DOHH2 (cell line): Measurements from ENCODE around the gene GATM.

Experiments
- H3F3A ChIP-seq: fragments of 200-600 bp; sonication (generic), shearing (Covaris generic); 2 replicates; pipeline ENCODE4 v1.6.0; 2016; ENCODE audit warnings: antibody characterized with exemption, mild to moderate bottlenecking; ENCODE audit not compliant: control insufficient read depth, insufficient read depth
- H3K27ac ChIP-seq: fragments of 200-600 bp; sonication (generic); 2 replicates; pipeline ENCODE4 v1.5.1; 2014; ENCODE audit warnings: low read depth, mild to moderate bottlenecking, low read length, moderate library complexity
- H3K27me3 ChIP-seq: fragments of 200-600 bp; sonication (generic); 2 replicates; pipeline ENCODE4 v1.6.1; 2014; ENCODE audit warnings: mild to moderate bottlenecking, low read length, mixed read lengths; ENCODE audit not compliant: control insufficient read depth
- H3K36me3 ChIP-seq: fragments of 200-600 bp; sonication (generic); 2 replicates; pipeline ENCODE4 v1.6.1; 2014; ENCODE audit warnings: mild to moderate bottlenecking, low read length, moderate library complexity, mixed read lengths; ENCODE audit not compliant: control insufficient read depth
- H3K4me1 ChIP-seq: fragments of 200-600 bp; sonication (generic); 2 replicates; pipeline ENCODE4 v1.6.1; 2014; ENCODE audit warnings: mild to moderate bottlenecking, low read length, mixed read lengths; ENCODE audit not compliant: control insufficient read depth
- H3K4me2 ChIP-seq: fragments of 200-600 bp; sonication (generic); 2 replicates; pipeline ENCODE4 v1.6.0; 2014; ENCODE audit warnings: mild to moderate bottlenecking, low read length, moderate library complexity
- H3K4me3 ChIP-seq: fragments of 200-600 bp; sonication (generic); 2 replicates; pipeline ENCODE4 v1.5.1; 2014; ENCODE audit warnings: mild to moderate bottlenecking, low read length, mixed read lengths
- H3K79me2 ChIP-seq: fragments of 200-600 bp; sonication (generic); 2 replicates; pipeline ENCODE4 v1.6.1; 2014; ENCODE audit warnings: mild to moderate bottlenecking, low read length, mixed read lengths; ENCODE audit not compliant: control insufficient read depth
- H3K9me2 ChIP-seq: fragments of 200-600 bp; sonication (generic); replicated peaks from 2 replicates; pipeline ENCODE4 v1.6.1; 2014; ENCODE audit warnings: mild to moderate bottlenecking, low read length, mixed read lengths; ENCODE audit not compliant: control insufficient read depth
- H3K9me3 ChIP-seq: fragments of 200-600 bp; sonication (generic); 2 replicates; pipeline ENCODE4 v1.6.1; 2014; ENCODE audit warnings: antibody characterized with exemption, low read length, mixed read lengths; ENCODE audit not compliant: control insufficient read depth, insufficient read depth
- H4K20me1 ChIP-seq: fragments of 200-600 bp; sonication (generic); 2 replicates; pipeline ENCODE4 v1.6.0; 2014; ENCODE audit warnings: low read depth, mild to moderate bottlenecking, antibody characterized with exemption, low read length, moderate library complexity; ENCODE audit not compliant: control insufficient read depth, insufficient read depth
- CTCF ChIP-seq: fragments of 200-600 bp; sonication (generic); IDR thresholded peaks from one replicate; pipeline ENCODE4 v1.5.1; 2014; ENCODE audit warnings: antibody characterized with exemption, mild to moderate bottlenecking, low read depth, low read length; ENCODE audit not compliant: poor library complexity, severe bottlenecking
- EZH2phosphoT487 ChIP-seq: fragments of 200-600 bp; sonication (generic); IDR thresholded peaks from 2 replicates; pipeline ENCODE4 v1.6.1; 2017; ENCODE audit warnings: borderline replicate concordance, mild to moderate bottlenecking, antibody characterized with exemption, low read length, moderate library complexity, mixed read lengths

Gene GATM

GRCh38 chr15:45424429-45424828 lies 46.1 kb upstream of the GATM start:
- no peak overlapping the region for H3K27ac ChIP-seq
- peaks cover 34% of the 10 kb centered on the region for H3K36me3 ChIP-seq
- no peaks in the 10 kb centered on the region for H3K9me2 ChIP-seq
- H3F3A ChIP-seq: peaks cover 15% of the 10 kb centered on the region
- no peaks in the 10 kb centered on the region for H3K4me1 ChIP-seq
- H3K79me2 ChIP-seq: no peaks in the 10 kb centered on the region
- H3K27me3 ChIP-seq: 0 out of 2 replicates have a peak, but pooled peaks cover 2% of the 10 kb centered on the region
- H3K4me2 ChIP-seq: no peak overlapping the region
- TF ChIP-seq CTCF (no peak), EZH2phosphoT487 (no peak)
- no peak overlapping the region for H3K4me3 ChIP-seq
- no peaks in the 10 kb centered on the region for H3K9me3 ChIP-seq
- H4K20me1 ChIP-seq: no peaks in the 10 kb centered on the region

- no peaks in the 10 kb centered on the region for H3K27me3 ChIP-seq
- H3K9me2 ChIP-seq: no peaks in the 10 kb centered on the region
- TF ChIP-seq EZH2phosphoT487 (no peak), CTCF (no peak)
- peaks cover 93% of the 10 kb centered on the region for H3K36me3 ChIP-seq
- H3K4me1 ChIP-seq: no peaks in the 10 kb centered on the region
- no peak overlapping the region for H3K4me3 ChIP-seq
- no peak overlapping the region for H3K27ac ChIP-seq
- H3F3A ChIP-seq: peaks cover 12% of the 10 kb centered on the region
- no peak overlapping the region for H3K4me2 ChIP-seq
- no peaks in the 10 kb centered on the region for H3K9me3 ChIP-seq
- H4K20me1 ChIP-seq: no peaks in the 10 kb centered on the region
- no peaks in the 10 kb centered on the region for H3K79me2 ChIP-seq
These were observed 39.1 kb upstream of the GATM start for GRCh38 chr15:45417303-45417950.

GRCh38 chr15:45414215-45414885 lies 36.0 kb upstream of the GATM start:
- H3K9me3 ChIP-seq: no peaks in the 10 kb centered on the region
- H3K4me2 ChIP-seq: no peak overlapping the region
- no peaks in the 10 kb centered on the region for H3K79me2 ChIP-seq
- no peak overlapping the region for H3K4me3 ChIP-seq
- no peaks in the 10 kb centered on the region for H3K27me3 ChIP-seq
- H3K36me3 ChIP-seq: peaks cover 86% of the 10 kb centered on the region
- no peak overlapping the region for H3K27ac ChIP-seq
- H4K20me1 ChIP-seq: no peaks in the 10 kb centered on the region
- H3F3A ChIP-seq: 0 out of 2 replicates have a peak, but pooled peaks cover 5% of the 10 kb centered on the region
- H3K4me1 ChIP-seq: no peaks in the 10 kb centered on the region
- TF ChIP-seq CTCF: no peak
- TF ChIP-seq EZH2phosphoT487: no peak
- no peaks in the 10 kb centered on the region for H3K9me2 ChIP-seq
